Stimulated activated naive CD8-positive, alpha-beta T cell treated with anti-CD3 and anti-CD28 coated beads, Interleukin-15, Interleukin-2, amounts not matched to agents 100 U/mL and 50 U/mL, for 24 hours (primary cell): ENCODE measurements around the gene LSAMP.

Source experiments
- ATAC-seq: fragments of 150-1000 bp; cut with Tn5 transposase; one replicate; pipeline ENCODE4 v1.10.0; 2021
- DNase-seq: peaks from one replicate; pipeline ENCODE4 v3.0.0; 2021

Gene LSAMP

DNA sequence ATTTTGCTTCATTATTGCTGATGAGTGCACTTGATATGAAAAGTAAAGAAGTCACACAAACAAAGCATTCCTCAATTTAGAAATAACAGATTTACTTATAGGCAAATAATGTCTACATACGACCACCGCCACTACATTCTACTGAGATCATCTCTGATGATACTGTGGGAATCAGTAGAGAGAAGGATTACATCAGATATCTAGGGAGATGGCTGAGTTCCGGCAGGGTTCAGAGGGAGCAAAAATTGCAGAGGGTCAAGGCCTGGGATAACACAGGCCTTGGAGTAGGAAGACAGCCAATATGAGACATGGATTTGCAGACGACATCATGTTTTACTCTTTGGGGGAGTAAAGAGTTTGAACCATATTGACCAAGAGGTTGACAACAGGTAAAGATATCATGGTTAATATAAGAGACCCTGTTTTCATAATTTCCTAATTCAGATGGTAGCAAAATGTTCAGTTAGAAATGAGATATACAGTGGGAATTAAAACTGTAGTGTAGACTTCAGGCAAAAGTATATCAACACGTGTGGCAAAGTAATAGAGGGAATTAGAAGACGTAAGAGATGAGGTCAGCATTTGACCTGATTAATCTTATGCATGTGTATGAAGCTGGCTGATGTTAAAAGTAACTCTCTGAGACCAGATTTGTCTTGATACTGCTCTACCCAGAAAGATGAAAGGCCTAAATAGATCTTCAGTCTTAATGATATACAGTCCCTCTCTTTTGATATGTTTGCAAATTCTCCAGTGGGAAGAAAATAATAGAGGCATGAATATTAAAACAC, 15.6 kb downstream of the LSAMP start:
- ATAC-seq (no peak), DNase-seq (no peak)

DNA sequence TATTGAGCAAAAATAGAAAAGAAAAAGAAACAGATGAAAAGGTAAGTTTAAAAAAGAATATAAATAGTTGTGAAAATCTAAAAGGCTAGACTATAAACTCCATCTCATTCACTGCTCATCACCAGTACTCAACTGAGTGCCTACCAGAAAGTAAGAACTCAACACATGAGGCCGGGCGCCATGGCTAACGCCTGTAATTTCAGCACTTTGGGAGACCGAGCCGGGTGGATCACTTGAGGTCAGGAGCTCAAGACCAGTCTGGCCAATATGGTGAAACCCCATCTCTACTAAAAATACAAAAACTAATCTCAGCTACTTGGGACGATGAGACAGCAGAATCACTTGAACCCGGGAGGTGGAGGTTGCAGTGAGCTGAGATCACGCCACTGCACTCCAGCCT, 19.3 kb downstream of the LSAMP start:
- DNase-seq (no peak), ATAC-seq (no peak)

DNA sequence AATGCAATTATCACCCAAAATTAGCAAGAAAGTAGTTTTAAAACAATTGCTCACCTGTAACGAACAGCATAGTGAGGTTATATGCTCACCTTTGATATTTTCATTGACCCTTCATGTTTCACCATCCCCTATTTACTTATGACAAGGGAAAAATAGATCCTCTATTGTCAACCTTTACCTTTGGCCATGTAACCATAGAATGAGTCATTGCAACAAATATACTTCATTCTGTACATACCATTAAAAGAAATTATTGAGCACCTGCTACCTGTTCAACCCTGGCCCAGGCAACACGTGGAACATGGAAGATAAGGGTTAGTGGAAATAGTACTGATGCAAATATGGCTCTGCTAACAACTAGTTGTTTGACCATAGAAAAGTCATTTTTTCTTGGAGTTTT, 20.2 kb downstream of the LSAMP start:
- DNase-seq, result no peak
- no peak for ATAC-seq

DNA sequence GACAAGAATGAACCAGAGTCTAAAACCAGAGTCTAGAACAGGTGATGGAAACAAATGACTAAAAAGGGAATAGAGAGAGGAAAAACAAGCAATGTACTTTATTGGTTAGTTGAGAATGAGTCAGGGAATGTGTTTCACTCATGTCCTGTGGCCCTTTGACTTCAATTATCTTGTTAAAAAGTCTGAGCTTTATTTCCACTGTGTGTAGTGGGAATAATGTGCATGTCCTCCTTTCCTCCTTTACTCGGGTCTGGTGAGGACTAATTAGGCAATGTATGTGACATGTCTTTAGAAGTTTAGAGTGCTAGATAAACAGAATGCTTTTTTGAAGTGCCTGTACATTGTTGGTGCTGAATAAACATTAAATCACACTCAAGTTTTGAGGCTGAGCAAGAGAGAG, 21.3 kb downstream of the LSAMP start:
- ATAC-seq (no peak), DNase-seq (no peak)

DNA sequence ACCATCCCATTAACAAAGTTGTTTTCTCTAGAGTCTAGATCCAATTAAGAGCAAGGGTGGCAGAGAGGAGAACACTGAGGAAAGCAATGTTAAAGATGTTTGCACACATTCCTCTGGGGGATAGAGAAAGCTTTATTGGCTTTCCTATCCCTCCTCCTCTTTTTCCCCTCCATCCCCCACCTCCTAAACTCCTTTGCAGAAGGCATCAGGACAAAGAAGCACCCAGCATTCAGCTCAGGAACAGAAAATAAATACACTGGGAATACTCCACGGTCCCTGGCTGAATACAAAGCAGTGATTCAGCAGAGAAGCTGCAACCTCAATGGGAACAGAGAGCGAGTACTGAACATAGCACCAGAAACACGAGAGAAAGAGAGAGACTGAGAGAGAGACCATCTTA, 21.9 kb downstream of the LSAMP start:
- ATAC-seq (no peak), DNase-seq (no peak)

DNA sequence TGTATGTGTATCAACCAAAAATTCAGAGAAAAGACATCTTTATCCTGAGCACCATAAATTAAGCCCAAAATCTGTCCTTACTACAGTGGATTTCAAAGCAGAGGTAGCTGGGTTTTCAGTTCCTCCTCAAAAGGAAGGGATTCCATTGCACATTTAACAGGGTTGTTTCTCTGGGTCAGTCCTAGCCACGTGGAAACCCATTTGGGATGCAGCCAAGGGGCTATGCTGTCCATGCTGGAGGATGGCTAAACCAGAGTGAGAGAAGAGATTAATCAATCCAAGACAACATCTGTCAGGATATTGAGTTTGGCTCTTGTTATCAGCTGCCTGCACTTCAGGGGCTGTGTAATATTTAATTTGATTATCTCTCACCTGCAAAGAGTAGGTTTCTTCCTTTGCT, 28.1 kb downstream of the LSAMP start:
- no peak for DNase-seq

DNA sequence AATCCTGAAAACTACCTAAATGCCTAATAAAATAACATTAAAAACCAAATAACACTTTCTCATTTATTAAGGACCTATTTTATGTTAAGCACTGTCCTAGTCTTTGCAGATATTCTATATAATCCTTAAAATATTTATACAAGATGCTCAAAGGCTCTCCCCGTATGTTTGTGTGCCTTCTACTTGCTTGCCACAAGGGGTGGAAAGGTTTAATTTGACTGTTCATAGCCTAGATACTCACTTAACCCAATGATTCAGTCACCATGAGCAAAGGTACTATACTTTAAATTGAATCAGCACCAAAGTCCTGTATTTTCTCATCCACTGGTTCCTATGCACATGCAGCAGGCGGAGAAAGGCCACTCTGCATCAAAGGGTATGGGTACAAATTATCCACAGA, 32.0 kb downstream of the LSAMP start:
- ATAC-seq (no peak), DNase-seq (no peak)

More for the DNA sequence above, 28.1 kb downstream of the LSAMP start:
- no peak for ATAC-seq

DNA sequence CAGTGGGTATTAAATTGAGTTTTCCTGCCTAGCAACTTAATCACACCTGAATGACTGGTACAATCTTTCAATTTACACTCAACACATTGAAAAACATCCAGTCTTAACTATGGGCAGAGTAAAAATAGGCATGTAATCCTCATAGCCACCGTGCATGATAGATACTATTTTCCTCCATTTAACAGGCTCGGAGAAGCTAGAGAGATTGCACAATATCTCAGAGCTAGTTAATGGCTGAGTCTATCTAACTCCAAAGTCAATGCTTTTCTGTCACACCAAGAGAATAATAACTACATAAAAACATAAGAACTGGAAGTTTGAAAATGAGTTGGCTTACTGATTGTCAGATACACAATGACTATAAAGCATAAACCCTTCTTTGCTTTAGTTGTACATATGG, 36.8 kb downstream of the LSAMP start:
- ATAC-seq (no peak), DNase-seq (no peak)

DNA sequence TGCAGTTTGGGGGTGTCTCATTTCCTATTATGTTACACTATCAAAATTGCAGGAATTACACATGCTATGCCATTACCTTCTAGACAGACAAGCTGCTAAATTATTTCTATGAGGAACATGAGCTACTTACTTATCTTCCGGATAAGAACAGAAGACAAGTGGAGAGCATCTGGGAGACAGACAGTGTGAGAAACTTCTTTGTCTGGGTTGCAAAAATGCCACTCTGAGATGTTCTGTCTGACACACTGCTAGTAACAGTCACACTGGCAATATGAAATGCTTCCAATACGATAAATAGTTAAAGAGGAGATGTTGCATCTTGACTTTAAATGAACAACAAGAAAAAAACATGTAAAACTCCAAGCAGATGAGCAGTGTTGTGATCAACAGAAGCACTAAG, 40.1 kb downstream of the LSAMP start:
- ATAC-seq, result no peak

DNA sequence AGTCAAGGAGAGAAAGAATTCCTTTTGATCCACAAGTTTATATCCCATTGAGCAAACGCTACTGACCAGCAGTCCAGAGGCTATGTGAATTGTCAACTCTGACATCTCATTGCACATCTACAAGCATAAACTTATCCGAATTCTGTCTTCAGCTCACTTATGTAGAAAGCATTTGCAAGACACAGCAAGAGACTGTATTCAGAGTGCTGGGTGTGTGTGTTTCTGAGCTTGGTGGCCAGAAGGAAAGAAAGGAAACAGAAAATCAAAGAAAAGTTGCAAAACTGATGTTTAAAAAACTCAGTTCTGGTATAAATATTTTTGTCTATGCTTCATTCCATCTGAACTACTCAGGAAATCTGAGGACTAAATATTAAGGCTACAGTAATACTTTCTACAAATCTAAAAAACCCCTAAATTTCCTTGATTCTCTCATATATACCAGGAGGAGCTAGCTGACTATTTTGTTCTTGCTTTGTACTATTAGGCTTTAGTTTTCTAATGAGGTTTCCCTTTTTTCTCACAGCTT, 45.5 kb downstream of the LSAMP start:
- ATAC-seq, result no peak
- DNase-seq, result no peak

More for the DNA sequence above, 40.1 kb downstream of the LSAMP start:
- DNase-seq, result no peak

DNA sequence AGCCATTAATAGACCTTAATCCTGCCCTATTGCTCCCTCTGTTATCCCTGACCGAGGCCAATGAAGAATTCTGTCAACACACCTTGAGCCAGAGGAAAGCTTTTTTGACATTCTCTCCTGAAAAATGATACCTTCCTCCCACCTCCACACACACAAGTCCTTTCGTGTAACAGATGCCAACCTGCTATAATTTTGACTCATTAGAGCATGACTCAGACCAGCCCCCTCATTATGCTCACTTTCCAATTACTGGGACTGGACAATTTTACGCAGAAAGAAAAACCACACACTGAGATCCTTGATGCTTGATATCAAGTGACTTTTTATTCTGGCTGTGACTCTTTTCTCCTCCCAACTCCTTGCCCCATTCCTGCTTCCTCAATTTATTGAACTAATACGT, 50.9 kb downstream of the LSAMP start:
- ATAC-seq, result no peak
- DNase-seq, result no peak

DNA sequence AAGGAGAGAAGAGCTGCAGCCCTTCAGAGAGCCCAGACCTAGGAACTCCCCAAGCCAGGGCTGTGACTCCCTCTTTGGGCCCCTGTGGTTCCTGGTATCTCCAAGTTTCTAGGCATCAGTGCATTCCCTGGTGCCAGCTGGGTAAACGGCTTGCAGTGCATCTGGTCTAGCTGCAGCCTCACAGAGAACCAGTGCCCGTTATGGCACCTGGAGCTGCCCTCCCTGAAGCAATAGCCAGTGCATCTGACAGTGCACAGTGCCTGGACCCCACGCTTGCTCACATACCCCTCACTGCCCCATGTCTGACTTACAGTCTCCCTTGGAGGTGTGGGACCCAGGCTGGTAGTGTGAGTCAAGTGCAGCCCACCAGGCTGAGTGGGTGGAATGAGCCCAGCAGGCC, 52.1 kb downstream of the LSAMP start:
- DNase-seq (no peak), ATAC-seq (no peak)

DNA sequence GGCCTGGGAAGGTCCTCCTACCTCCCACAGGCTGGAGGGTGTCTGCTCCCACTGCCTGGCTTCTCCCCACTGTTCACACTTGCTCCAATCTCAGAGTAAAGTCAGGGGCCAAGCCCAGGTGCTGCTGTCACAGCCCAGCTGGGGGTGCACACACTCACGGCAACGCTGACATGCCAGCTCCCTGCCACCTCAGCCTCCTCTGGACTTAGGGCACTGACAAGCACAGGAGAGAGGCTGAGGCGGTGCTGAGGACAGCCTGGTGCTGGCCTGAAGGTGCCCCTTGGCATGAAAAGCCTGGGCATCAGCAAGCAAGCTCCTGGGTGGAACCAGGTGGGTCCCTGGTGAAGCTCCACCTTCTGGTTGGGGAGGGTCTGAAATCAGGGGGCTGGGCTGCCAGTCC, 53.0 kb downstream of the LSAMP start:
- DNase-seq, result no peak
- no peak for ATAC-seq

DNA sequence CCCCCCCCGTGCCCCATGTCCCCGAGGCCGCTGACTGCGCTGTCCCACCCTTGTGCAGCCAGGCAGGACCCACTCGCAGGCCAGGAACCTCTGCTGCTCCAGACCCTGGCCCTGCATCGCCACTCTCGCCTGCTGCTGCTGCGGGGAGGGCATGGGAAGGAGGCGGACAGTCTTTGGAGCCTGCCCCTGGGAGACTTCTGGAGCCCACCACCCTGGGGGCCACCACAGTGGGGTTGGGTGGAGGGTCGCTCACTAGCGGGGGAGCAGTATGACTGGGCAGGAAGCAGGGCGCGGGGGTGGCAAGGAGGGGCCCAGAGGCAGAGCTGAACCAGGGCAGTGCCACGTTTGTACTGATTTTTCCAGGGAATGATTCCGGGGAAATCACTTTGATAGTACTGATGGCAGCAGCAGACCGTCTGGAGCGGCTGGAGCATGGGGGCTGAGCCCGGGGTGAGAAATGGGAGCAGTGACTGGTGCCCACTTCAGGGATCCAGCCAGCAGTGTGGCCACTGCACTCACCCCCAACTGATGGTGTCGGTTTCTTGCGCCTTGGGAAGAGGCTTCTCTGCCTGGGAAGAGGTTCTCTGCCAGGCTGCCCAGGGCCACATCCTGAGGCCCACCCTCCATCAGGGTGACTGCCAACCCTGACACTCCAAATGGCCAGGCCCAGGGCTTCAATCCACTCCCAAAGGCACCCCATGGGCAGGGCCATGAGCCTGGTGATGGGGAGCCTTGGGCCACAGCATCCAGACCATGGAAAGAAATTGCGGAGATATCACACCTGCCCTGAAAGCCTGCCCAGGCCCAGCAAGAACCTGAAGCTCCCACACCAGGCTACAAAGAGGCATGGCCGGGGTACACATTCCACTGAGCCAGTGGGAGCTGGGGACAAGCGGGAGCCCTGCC, 53.7 kb downstream of the LSAMP start:
- DNase-seq (no peak), ATAC-seq (no peak)

DNA sequence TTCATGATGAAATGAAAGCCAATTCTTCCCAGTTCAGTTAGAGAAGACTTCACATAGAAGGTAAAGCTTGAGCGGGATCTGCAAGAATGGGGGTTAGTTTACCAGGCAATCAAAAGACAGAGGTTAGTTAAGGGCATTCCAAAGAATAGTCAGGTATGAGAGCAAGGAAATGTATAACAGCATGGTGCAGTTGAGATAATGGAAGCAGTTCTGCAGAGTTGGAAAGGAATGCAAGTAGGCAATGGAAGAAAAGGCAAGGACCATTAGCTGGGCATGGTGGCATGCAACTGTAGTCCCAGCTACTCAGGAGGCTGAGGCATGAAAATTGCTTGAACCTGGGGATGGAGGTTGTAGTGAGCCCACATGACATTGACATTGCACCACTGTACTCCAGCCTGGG, 55.0 kb downstream of the LSAMP start:
- ATAC-seq, result no peak

DNA sequence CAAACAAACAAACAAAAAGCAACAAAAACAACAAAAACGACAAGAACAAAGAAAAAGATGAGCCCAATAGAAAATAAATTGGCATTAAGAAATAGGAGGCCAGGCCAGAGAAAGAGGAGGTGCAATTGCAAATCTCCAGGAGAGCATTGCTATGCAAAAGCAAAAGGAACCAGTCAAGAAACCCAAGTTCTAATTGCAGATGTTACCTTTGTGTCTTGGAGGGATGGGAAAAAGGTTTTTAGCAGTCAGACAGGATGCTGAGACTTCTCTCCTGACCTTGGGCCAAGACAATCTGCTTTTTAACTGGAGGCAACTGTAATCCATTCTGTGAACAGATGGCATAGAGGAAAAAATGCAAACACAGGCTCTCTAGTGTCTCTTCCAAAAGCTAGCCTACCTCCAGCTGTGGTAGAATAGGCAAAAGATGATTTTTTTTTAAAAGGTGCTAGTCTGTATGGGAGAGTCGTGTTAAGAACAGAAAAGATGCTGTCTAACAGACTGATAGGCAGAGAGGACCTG, 56.4 kb downstream of the LSAMP start:
- DNase-seq (no peak), ATAC-seq (no peak)

More for the DNA sequence above, 55.0 kb downstream of the LSAMP start:
- no peak for DNase-seq

DNA sequence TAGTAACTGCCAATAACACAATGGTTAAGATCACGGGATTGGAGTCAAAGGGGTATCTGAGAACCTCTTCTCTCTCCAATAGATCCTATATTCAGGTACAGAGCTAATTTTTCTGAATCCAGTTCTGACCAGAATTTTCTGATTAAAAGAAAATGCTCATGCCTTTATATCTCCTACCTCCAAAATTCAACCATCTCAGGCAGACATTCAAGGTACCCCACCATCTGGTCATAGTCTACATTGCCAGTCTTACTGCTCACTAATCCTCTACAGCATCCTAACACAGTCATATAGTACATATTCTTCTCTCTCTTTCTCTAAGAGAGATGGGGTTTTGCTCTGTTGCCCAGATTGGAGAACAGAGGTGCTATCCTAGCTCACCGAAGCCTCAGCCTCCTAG, 59.1 kb downstream of the LSAMP start:
- ATAC-seq, result no peak
- no peak for DNase-seq

DNA sequence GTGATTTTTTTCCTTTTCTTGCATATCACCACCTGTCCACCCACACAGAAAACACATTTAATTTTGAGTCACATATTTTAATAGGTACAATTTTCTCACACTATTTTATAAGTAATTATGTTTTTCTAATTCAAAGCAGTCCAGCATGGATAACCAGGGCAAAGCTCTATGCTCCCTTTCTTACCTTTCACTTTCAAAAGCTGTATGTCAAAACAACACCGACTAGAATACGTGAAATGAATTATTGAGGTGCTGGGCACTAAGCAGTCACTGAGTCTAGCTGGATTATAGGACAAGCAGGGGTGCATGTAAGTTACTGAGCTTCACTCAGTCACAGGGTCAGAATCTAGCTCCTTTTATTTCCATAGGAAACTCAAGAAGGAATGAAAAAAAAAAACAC, 60.6 kb downstream of the LSAMP start:
- ATAC-seq (no peak), DNase-seq (no peak)

DNA sequence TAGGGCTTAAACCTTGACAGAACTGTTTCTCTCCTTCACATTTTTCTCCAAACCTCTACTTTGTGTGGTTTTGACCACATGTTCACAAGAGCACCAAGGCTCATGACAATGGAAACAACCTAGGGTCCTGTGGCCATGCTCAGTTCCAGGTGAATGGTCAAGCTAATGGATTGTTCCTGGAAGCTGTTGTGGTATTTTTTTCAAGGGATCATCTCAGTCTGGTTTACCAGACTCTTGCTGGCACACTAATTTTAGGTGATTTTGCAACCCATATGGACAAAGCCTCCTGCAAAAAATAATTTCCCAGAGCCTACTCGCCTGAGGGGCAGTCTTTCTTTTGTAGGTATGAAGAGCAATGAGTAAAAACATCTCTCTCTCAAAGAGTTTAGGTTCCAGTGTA, 67.2 kb downstream of the LSAMP start:
- DNase-seq (no peak), ATAC-seq (no peak)

DNA sequence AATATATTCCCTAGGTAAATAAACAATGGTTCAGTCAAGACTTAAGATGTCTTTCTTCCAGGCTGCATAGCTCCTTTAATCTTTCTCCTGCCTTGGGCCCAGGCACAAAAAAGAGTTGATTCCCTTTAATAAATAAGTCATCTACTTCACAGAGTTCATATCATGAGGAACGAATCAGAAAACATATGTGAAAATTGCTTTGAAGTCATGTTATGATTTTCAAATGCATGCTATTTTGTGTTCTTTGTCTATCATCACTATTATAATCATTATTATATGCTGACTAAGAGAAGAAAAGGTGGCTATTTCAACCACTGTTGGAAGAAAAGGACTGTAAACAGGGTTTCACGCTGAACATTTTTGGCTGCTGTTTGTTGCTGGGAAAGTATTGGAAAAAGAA, 70.4 kb downstream of the LSAMP start:
- no peak for ATAC-seq
- no peak for DNase-seq

DNA sequence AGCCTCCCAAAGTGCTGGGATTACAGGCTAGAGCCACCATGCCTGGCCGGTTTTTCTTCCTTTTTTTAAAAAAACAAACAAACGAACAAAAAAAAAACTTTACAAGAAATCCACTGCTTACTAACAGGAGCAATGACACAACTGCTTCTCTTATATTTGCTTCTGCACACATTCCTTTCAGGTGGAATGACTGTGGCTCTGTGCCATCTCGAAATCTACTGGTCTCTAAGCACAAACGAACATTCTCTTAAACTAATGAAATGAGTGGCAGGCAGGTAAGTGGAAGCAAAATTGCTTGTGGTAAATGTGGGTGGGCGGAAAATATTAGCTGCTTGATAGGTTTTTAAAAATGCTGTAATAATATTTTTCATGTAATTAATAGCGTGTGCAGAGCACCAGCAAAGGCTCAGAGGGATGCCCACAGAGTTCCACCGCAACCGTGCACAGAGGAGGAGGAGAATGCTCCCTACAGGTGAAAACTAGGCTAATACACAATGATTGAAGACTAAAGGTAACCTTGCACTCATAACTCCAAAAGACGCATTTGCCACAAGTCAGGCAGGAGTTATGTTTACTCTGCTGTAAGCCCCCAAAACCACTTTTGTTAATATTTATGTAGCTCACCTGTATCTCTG, 77.4 kb downstream of the LSAMP start:
- no peak for DNase-seq
- no peak for ATAC-seq

DNA sequence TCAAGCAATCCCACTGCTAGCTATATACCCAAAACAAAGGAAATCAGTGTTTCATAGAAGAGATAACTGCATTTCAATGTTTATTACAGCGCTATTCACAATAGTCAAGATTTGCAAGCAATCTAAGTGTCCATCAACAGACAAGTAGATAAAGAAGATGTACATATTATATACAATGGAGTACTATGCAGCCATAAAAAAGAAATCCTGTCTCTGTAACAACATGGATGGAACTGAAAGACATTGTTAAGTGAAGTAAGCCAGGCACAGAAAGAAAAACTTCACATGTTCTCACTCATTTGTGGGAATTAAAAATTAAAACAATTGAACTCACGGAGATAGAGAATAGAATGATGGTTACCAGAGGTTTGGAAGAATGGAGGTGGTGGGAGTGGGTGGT, 89.2 kb downstream of the LSAMP start:
- ATAC-seq, result no peak
- DNase-seq, result no peak

DNA sequence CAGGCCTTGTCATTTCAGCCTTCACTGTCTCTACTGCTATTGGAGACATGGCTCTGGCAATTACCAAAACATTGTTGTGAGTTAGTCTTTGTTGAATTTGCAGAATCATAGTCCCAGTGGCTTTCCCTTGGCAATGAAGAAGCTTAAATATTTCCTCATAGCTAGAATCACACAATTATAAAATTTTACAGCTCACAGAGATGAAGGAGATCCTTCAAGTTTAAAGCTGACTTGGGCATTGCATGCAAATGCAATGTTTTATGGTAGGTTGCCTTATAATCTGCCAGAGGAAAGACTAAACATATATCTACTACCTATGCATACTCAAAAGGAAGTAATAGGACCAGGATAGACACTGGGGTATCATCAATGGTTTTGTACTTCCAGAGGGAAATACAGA, 90.9 kb downstream of the LSAMP start:
- ATAC-seq, result no peak

More for the DNA sequence above, 90.9 kb downstream of the LSAMP start:
- no peak for DNase-seq
